Measurements from ENCODE around the gene SAP25. TPM values are rescaled to one million over a fixed set of nuclear protein-coding genes. Genes with fewer than 3 reads are reported as not detected.

Gene SAP25
- total and polyA plus RNA-seq, 2 of the 8 experiments (the other 6 are each of a cell fraction or from before 2014, with no cell fraction given) = 3.6 to 5.8 TPM

DNA sequence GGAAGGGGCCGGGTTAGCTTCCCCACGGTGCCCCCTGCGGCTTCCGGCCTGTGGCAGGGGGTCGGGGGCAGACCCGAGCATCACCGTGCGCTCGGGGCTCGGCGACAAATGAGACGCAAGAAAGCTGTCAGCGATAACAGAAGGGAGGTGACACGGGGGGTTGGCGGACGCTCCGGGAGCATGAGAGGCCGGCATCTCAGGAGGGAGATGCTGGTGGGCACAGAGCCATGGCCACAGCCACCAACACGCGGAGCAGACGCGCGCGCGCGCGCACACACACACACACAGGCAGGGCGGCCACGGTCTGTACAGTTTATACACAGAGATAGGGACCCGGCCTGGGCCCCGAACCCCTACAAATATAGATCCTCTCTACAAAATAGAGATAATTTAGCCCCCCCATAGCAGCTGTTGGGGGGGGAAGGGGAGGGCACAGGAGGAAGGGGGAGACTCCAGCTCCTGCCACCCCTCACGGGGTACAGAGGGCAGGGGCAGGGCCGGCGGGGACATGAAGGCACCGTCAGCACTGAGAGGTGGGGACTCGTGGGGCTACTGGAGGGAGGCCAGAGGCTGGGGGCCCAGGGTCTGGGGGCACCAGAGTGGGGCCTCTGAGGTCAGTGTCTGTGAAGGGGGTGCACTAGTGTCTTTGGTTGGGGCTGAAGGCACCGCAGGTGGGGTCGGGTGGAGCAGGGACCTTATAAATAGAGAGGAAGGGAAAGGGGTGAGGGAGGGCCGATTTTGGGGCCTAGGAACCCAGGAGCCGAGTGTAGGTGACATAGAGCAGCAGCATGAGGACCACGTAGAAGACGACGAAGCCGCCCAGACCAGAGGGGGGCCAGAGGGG lies 884 bp upstream of the SAP25 start:
- Histone ChIP-seq H3K4me3 (ENCODE audit: extremely low read depth in 1 of 4, insufficient read depth in 2 of 4, low read depth in 3 of 4, low read length in 4 of 4) (no peak overlapping the region), H2BK15ac (ENCODE audit: low read length) (no peak overlapping the region), H3K14ac (ENCODE audit: insufficient read length) (no peak overlapping the region), H4K8ac (ENCODE audit: extremely low read depth, insufficient read depth, low read length) (no peak overlapping the region), H3K79me2 (ENCODE audit: control insufficient read depth in 1 of 2, insufficient read depth in 2 of 2, low read length in 2 of 2) (no peaks in the 10 kb centered on the region), H3K23me2 (ENCODE audit: low read depth, low read length) (peaks cover 7% of the 10 kb centered on the region; the same call in 1 of the 2 replicates), H2AK5ac (ENCODE audit: low read depth, low read length) (no peak overlapping the region), H2BK120ac (replicated peaks; ENCODE audit: low read depth, low read length) (no peak overlapping the region), H3K18ac (ENCODE audit: extremely low read depth, low read length) (no peak overlapping the region), H3K36me3 (ENCODE audit: control insufficient read depth in 2 of 4, insufficient read depth in 4 of 4, low read length in 3 of 4) (peaks cover 3 to 24% (median 16%) of the 10 kb centered on the region in 4 experiments; a peak in 5 of 8 replicates), H3K27me3 (replicated peaks in 1 of 4; ENCODE audit: control insufficient read depth in 3 of 4, extremely low read depth in 1 of 4, insufficient read depth in 3 of 4, low read length in 3 of 4) (peaks cover 0 to 4% (median under 1%) of the 10 kb centered on the region in 4 experiments; a peak in 1 of 7 replicates), H2BK5ac (ENCODE audit: low read depth, low read length) (no peak overlapping the region), H4K91ac (replicated peaks; ENCODE audit: insufficient read length, low read length) (no peak overlapping the region), H3K23ac (ENCODE audit: insufficient read length) (no peak overlapping the region), H2BK12ac (ENCODE audit: low read depth, low read length) (no peak overlapping the region), H3K4ac (replicated peaks; ENCODE audit: insufficient read length, low read depth, low read length) (no peak overlapping the region), H4K20me1 (replicated peaks in 1 of 2; ENCODE audit: control insufficient read depth in 1 of 2, insufficient read depth in 2 of 2, low read length in 2 of 2) (peaks cover 0 to 10% of the 10 kb centered on the region in 2 experiments), H3K4me1 (replicated peaks in 1 of 4; ENCODE audit: control insufficient read depth in 3 of 4, insufficient read depth in 4 of 4, low read length in 3 of 4) (peaks cover 0 to 26% (median 20%) of the 10 kb centered on the region in 4 experiments; a peak in 6 of 7 replicates), H3K9ac (replicated peaks in 1 of 4; ENCODE audit: extremely low read depth in 1 of 4, low read depth in 3 of 4, low read length in 3 of 4) (no peak overlapping the region), H3K56ac (replicated peaks; ENCODE audit: insufficient read length, low read depth, low read length) (no peak overlapping the region), H2BK20ac (ENCODE audit: low read length) (no peak overlapping the region), H3K79me1 (ENCODE audit: low read depth, low read length) (peaks cover 2% of the 10 kb centered on the region; the same call in 1 of the 2 replicates), H2AFZ (ENCODE audit: low read length) (no peak overlapping the region), H3K4me2 (ENCODE audit: insufficient read depth in 1 of 2, low read depth in 2 of 2, low read length in 2 of 2) (no peak overlapping the region), H4K5ac (ENCODE audit: insufficient read length, low read depth, low read length) (no peak overlapping the region), H3K27ac (ENCODE audit: low read depth, low read length) (no peak overlapping the region), H3K9me3 (ENCODE audit: insufficient read depth in 2 of 2, low read depth in 1 of 2, low read length in 1 of 2) (no peaks in the 10 kb centered on the region)
- no peak for FAIRE-seq
- no peak for DNase-seq (ENCODE audit: low read depth in 1 of 2, low spot score in 2 of 2)
- ChIA-PET POLR2A (ENCODE audit: partially characterized antibody) (interaction anchor here (0.6 to 4.8 kb wide), 2 partner anchors 10 to 14 kb away, joined by 3 to 83 read pairs; partner anchors contain the start of genes FBXO24 and LRCH4), CTCF (ENCODE audit: partially characterized antibody) (interaction anchor here (0.9 to 4.8 kb wide), 5 partner anchors 10 to 181 kb away, joined by 3 to 53 read pairs (median 5); partner anchors contain the start of genes FBXO24 and LRCH4)
- WGBS, 2 experiments (ENCODE audit: extremely low coverage in 1 of 2, insufficient coverage in 1 of 2, insufficient read length in 1 of 2, insufficient replicate concordance in 2 of 2, low coverage in 1 of 2, low lambda C conversion rate in 2 of 2, missing lambda C conversion rate in 1 of 2) = 95% methylated on average over 29 of the region's 44 CpGs; no CpG with 5 or more reads in 1 of the 2 experiments
- TF ChIP-seq SP2 (IDR thresholded peaks at IDR 0.05; ENCODE audit: low read length) = no peak
- no peak for TF ChIP-seq KDM5A (IDR thresholded peaks at IDR 0.05; ENCODE audit: low read length)
- no peak for TF ChIP-seq YY1 (IDR thresholded peaks at IDR 0.05; ENCODE audit: low read depth, low read length)
- no peak for TF ChIP-seq KDM4A (IDR thresholded peaks at IDR 0.05; ENCODE audit: low read depth, low read length, severe bottlenecking)
- no peak for TF ChIP-seq TEAD4 (IDR thresholded peaks at IDR 0.05; ENCODE audit: low read depth, low read length)
- no peak for TF ChIP-seq SP1 (IDR thresholded peaks at IDR 0.05; ENCODE audit: low read depth, low read length)
- no peak for TF ChIP-seq POLR2AphosphoS5 (IDR thresholded peaks at IDR 0.05; ENCODE audit: low read depth, low read length)
- no peak for TF ChIP-seq SIRT6 (IDR thresholded peaks at IDR 0.05; ENCODE audit: low read length)
- no peak for TF ChIP-seq SRF (IDR thresholded peaks at IDR 0.05; ENCODE audit: low read depth, low read length)
- TF ChIP-seq JUN (IDR thresholded peaks at IDR 0.05; ENCODE audit: low read depth, low read length) = no peak
- TF ChIP-seq, protein P1, sequence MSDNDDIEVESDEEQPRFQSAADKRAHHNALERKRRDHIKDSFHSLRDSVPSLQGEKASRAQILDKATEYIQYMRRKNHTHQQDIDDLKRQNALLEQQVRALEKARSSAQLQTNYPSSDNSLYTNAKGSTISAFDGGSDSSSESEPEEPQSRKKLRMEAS (IDR thresholded peaks at IDR 0.05) = no peak
- TF ChIP-seq SIX5 (IDR thresholded peaks at IDR 0.05; ENCODE audit: low read depth, low read length) = no peak
- no peak for TF ChIP-seq POLR2A (IDR thresholded peaks at IDR 0.05; ENCODE audit: control extremely low read depth in 1 of 2, low read depth in 2 of 2, low read length in 2 of 2)
